Endodermal cell (in vitro differentiated cells): ENCODE results near the gene TIMP2. TPM values are rescaled to one million over a fixed set of nuclear protein-coding genes. Genes with fewer than 3 reads are reported as not detected.

Experiments used
- DNase-seq: peaks from one replicate; pipeline ENCODE4 v3.0.0-alpha.2; 2017
- H3K27ac ChIP-seq: 2 replicates; pipeline ENCODE4 v1.5.1; 2013; ENCODE audit warnings: mild to moderate bottlenecking, low read depth, low read length, moderate library complexity
- H3K27me3 ChIP-seq: 2 replicates; pipeline ENCODE4 v1.6.1; 2013; ENCODE audit warnings: mild to moderate bottlenecking, low read length, moderate library complexity; ENCODE audit not compliant: insufficient read depth, control insufficient read depth, poor library complexity, severe bottlenecking
- H3K36me3 ChIP-seq: 2 replicates; pipeline ENCODE4 v1.7.0; 2013; ENCODE audit warnings: mild to moderate bottlenecking, low read length, moderate library complexity; ENCODE audit not compliant: control insufficient read depth, insufficient read depth
- H3K4me1 ChIP-seq: one replicate; pipeline ENCODE4 v1.7.0; 2013; ENCODE audit warnings: low read length; ENCODE audit not compliant: control insufficient read depth, insufficient read depth
- H3K4me3 ChIP-seq: 2 replicates; pipeline ENCODE4 v1.5.1; 2013; ENCODE audit warnings: mild to moderate bottlenecking, low read length, moderate library complexity
- H3K9ac ChIP-seq: 2 replicates; pipeline ENCODE4 v1.6.1; 2013; ENCODE audit warnings: mild to moderate bottlenecking, low read length, moderate library complexity; ENCODE audit not compliant: poor library complexity, severe bottlenecking; ENCODE audit errors: extremely low read depth
- H3K9me3 ChIP-seq: 2 replicates; pipeline ENCODE4 v1.6.1; 2013; ENCODE audit warnings: mild to moderate bottlenecking, low read length, moderate library complexity; ENCODE audit not compliant: control insufficient read depth
- H3K27ac Mint-ChIP-seq: 2 replicates; pipeline ENCODE4 v1.8.0; 2020; ENCODE audit warnings: mixed read lengths
- H3K27me3 Mint-ChIP-seq: 2 replicates; pipeline ENCODE4 v1.8.0; 2021; ENCODE audit warnings: mild to moderate bottlenecking, mixed read lengths; ENCODE audit not compliant: insufficient read depth
- H3K36me3 Mint-ChIP-seq: 2 replicates; pipeline ENCODE4 v1.8.0; 2020; ENCODE audit warnings: low read depth, mixed read lengths
- H3K4me1 Mint-ChIP-seq: 2 replicates; pipeline ENCODE4 v1.8.0; 2020; ENCODE audit warnings: mixed read lengths
- H3K4me3 Mint-ChIP-seq: 2 replicates; pipeline ENCODE4 v1.8.0; 2020; ENCODE audit warnings: mild to moderate bottlenecking, moderate library complexity, mixed read lengths
- H3K9me3 Mint-ChIP-seq: 2 replicates; pipeline ENCODE4 v1.8.0; 2020; ENCODE audit warnings: mild to moderate bottlenecking, mixed read lengths
- WGBS, 2 experiments: methylation state at CpG; one replicate each; pipeline versions ENCODE4 v1.1.5 to v1.1.7; 2013; ENCODE audit warnings: missing lambda C conversion rate in 2 of 2, mixed read lengths in 1 of 2; ENCODE audit not compliant: insufficient coverage in 1 of 2, insufficient read length in 1 of 2; 5-methylcytosine and 5-hydroxymethylcytosine counted together
- total RNA-seq, 2 donors: library from RNA; stranded (reverse); fragmentation: NEBNext Ultra II Directional in 1 of 2; extraction: Animal tissue kit (Norgen Biotek cat#: 25700) in 1 of 2; gene quantifications; 2 replicates in 1 of 2; 3 replicates in 1 of 2; pipeline ENCODE4 v1.2.1, GENCODE V29; 2021
- TF ChIP-seq, protein P1 (sequence below): fragments of 200-600 bp; sonication (generic); conservative IDR thresholded peaks from 2 replicates; pipeline ENCODE4 v1.5.0; 2021; ENCODE audit warnings: antibody characterized with exemption, mild to moderate bottlenecking

The TIMP2 gene
- total RNA-seq, 2 donors from 2014 or later = 36.9 to 42.7 TPM

- H3K4me1 ChIP-seq = no peaks in the 10 kb centered on the region
- Mint-ChIP-seq H3K9me3 (no peaks in the 10 kb centered on the region), H3K36me3 (no peaks in the 10 kb centered on the region), H3K4me1 (no peaks in the 10 kb centered on the region), H3K4me3 (no peak overlapping the region), H3K27me3 (no peaks in the 10 kb centered on the region), H3K27ac (no peak overlapping the region)
- H3K36me3 ChIP-seq = no peaks in the 10 kb centered on the region
- H3K27me3 ChIP-seq = no peaks in the 10 kb centered on the region
- H3K9ac ChIP-seq = no peak overlapping the region
- no peak overlapping the region for H3K4me3 ChIP-seq
- no peaks in the 10 kb centered on the region for H3K9me3 ChIP-seq
- 75% methylated on average over 3 of the region's 5 CpGs; no CpG with 5 or more reads in 1 of the 2 experiments for WGBS, 2 experiments
- H3K27ac ChIP-seq = no peak overlapping the region
- TF ChIP-seq, protein P1, sequence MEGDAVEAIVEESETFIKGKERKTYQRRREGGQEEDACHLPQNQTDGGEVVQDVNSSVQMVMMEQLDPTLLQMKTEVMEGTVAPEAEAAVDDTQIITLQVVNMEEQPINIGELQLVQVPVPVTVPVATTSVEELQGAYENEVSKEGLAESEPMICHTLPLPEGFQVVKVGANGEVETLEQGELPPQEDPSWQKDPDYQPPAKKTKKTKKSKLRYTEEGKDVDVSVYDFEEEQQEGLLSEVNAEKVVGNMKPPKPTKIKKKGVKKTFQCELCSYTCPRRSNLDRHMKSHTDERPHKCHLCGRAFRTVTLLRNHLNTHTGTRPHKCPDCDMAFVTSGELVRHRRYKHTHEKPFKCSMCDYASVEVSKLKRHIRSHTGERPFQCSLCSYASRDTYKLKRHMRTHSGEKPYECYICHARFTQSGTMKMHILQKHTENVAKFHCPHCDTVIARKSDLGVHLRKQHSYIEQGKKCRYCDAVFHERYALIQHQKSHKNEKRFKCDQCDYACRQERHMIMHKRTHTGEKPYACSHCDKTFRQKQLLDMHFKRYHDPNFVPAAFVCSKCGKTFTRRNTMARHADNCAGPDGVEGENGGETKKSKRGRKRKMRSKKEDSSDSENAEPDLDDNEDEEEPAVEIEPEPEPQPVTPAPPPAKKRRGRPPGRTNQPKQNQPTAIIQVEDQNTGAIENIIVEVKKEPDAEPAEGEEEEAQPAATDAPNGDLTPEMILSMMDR = no peak
- DNase-seq = no peak
Observed at GRCh38 chr17:78940258-78940657, 15.1 kb upstream of the TIMP2 start.

- no peaks in the 10 kb centered on the region for H3K4me1 Mint-ChIP-seq
- H3K9me3 Mint-ChIP-seq = no peaks in the 10 kb centered on the region
- H3K9me3 ChIP-seq = no peaks in the 10 kb centered on the region
- 98% methylated on average over 6 of the region's 6 CpGs; no CpG with 5 or more reads in 1 of the 2 experiments for WGBS, 2 experiments
- H3K4me1 ChIP-seq = no peaks in the 10 kb centered on the region
- no peaks in the 10 kb centered on the region for H3K27me3 ChIP-seq
- H3K36me3 Mint-ChIP-seq = no peaks in the 10 kb centered on the region
- no peak overlapping the region for H3K27ac Mint-ChIP-seq
- no peak overlapping the region for H3K9ac ChIP-seq
- TF ChIP-seq, protein P1 = no peak
- no peak overlapping the region for H3K4me3 ChIP-seq
- H3K27me3 Mint-ChIP-seq = no peaks in the 10 kb centered on the region
- H3K4me3 Mint-ChIP-seq = no peak overlapping the region
- H3K36me3 ChIP-seq = no peaks in the 10 kb centered on the region
- H3K27ac ChIP-seq = no peak overlapping the region
- no peak for DNase-seq
Observed at GRCh38 chr17:78939615-78940014, 14.4 kb upstream of the TIMP2 start.

GRCh38 chr17:78937561-78937960 is 12.4 kb upstream of the TIMP2 start:
- no peak for DNase-seq
- H3K4me1 Mint-ChIP-seq = peaks cover 4% of the 10 kb centered on the region
- H3K9me3 ChIP-seq = no peaks in the 10 kb centered on the region
- H3K27ac ChIP-seq = no peak overlapping the region
- no peaks in the 10 kb centered on the region for H3K4me1 ChIP-seq
- no peaks in the 10 kb centered on the region for H3K27me3 ChIP-seq
- H3K36me3 Mint-ChIP-seq = no peaks in the 10 kb centered on the region
- H3K4me3 Mint-ChIP-seq = no peak overlapping the region
- H3K9ac ChIP-seq = no peak overlapping the region
- 86 to 94% methylated on average over 7 to 11 of the region's 11 CpGs for WGBS, 2 experiments
- no peaks in the 10 kb centered on the region for H3K9me3 Mint-ChIP-seq
- peaks cover 2% of the 10 kb centered on the region for H3K27me3 Mint-ChIP-seq
- no peak overlapping the region for H3K27ac Mint-ChIP-seq
- TF ChIP-seq, protein P1 = no peak
- H3K4me3 ChIP-seq = no peak overlapping the region
- no peaks in the 10 kb centered on the region for H3K36me3 ChIP-seq
